ENCODE data around the gene ITGA8. TPM values are rescaled to one million over a fixed set of nuclear protein-coding genes. Genes with fewer than 3 reads are reported as not detected.
"Not testable (repeated sequence)": the region's sequence is repeated elsewhere in the genome, so short reads cannot be mapped to it uniquely, and the experiment has no call there.

Gene ITGA8
- total RNA-seq, result 10 to 100 TPM in 2 of 4 donors, 1 to 10 TPM in 2; 9.4 to 64.8 (median 28.1) TPM

DNA sequence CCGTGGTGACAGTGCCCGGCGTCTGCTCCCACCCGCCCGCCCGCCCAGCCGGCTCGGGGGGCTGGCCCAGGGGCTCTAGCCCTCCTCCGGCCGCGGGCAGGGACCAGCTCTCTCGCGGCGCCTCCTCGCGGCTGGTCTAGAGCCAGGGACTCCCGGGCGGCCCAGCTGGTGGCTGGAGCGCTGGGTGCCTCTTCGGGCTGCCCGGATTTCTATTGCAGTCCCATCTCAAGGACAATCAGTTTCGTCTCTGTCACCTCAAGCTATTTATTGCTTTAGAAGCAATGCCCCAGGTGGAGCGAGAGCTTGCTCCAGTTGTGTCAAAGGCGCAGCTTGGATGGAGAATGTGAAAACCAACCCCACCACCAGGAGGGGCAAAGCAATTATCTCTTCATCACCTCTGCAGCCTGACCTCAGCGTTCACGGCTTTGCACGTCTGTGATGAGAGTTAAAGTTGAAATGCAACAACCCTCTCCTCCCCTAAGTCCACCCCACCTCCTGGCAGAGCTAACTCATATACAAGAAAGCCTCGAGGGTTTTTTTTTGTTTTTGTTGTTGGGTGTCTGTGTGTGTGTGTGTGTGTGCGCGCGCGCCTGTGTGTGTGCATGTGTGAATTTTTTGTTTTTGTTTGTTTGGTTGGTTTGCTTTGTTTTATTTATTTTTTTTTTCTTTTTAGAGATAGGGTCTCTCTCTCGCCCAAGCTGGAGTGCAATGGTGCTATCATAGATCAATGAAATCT, at the start of gene ITGA8:
ITGA8 (minus strand) TSS at position 24 of the 736 bp plus-strand sequence. CDS start 151 bp downstream, outside the sequence.
- TF ChIP-seq POLR2A (IDR thresholded peaks at IDR 0.05), result no peak
- TF ChIP-seq, protein P1, sequence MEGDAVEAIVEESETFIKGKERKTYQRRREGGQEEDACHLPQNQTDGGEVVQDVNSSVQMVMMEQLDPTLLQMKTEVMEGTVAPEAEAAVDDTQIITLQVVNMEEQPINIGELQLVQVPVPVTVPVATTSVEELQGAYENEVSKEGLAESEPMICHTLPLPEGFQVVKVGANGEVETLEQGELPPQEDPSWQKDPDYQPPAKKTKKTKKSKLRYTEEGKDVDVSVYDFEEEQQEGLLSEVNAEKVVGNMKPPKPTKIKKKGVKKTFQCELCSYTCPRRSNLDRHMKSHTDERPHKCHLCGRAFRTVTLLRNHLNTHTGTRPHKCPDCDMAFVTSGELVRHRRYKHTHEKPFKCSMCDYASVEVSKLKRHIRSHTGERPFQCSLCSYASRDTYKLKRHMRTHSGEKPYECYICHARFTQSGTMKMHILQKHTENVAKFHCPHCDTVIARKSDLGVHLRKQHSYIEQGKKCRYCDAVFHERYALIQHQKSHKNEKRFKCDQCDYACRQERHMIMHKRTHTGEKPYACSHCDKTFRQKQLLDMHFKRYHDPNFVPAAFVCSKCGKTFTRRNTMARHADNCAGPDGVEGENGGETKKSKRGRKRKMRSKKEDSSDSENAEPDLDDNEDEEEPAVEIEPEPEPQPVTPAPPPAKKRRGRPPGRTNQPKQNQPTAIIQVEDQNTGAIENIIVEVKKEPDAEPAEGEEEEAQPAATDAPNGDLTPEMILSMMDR (IDR thresholded peaks at IDR 0.05), result peak; percentile 38 to 48 (median 44)
- Histone ChIP-seq H3K4me1 (no peaks in the 10 kb centered on the region), H3K9me3 (no peaks in the 10 kb centered on the region), H3K36me3 (no peaks in the 10 kb centered on the region), H3K4me3 (peak within 1 kb of the TSS; percentile 36 to 46), H3K27ac (peak within 1 kb of the TSS; percentile 49 to 73), H3K27me3 (no peaks in the 10 kb centered on the region)
- DNase-seq, result peak; percentile 34 to 51
- intact Hi-C loops (cut with DNase I; ENCODE audit: low total_unique reads), result no loop called here

DNA sequence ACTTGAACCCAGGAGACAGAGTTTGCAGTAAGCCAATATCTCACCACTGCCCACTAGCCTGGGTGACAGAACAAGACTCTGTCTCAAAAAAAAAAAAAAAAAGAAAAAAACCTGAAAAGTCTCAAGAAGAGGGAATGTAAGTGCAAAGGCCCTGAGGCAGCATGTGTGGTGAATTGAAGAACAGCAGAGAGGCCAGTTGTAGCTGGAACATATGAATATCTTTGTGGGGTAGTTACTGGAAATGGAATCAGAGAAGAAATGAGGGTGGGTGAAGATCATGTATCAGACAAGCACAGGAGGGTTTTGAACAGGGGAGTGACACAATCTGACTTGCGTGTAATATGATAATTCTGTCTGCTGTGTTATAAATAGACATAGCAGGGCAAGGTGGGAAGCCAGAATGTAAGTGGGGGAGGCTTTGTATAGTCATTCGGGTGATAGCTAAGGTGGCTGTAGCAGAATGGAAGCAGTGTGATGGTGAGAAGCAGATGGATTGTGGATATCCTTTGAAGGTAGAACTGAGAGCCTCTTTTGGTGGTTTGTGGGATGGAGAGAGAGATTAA, 45.3 kb upstream of the ITGA8 start:
- H3K9me3 ChIP-seq, result no peaks in the 10 kb centered on the region
- H3K4me1 ChIP-seq, result no peaks in the 10 kb centered on the region
- TF ChIP-seq, protein P1 (IDR thresholded peaks at IDR 0.05), result no peak
- no peak for TF ChIP-seq POLR2A (IDR thresholded peaks at IDR 0.05)
- H3K27ac ChIP-seq, result no peak overlapping the region
- intact Hi-C loops (cut with DNase I; ENCODE audit: low total_unique reads), result no loop called here
- no peaks in the 10 kb centered on the region for H3K27me3 ChIP-seq
- no peak for DNase-seq
- no peaks in the 10 kb centered on the region for H3K36me3 ChIP-seq
- no peak overlapping the region for H3K4me3 ChIP-seq

- Histone ChIP-seq H3K36me3 (no peaks in the 10 kb centered on the region), H3K4me1 (no peaks in the 10 kb centered on the region), H3K27ac (no peak overlapping the region), H3K9me3 (no peaks in the 10 kb centered on the region), H3K4me3 (no peak overlapping the region), H3K27me3 (no peaks in the 10 kb centered on the region)
- TF ChIP-seq POLR2A (IDR thresholded peaks at IDR 0.05), result no peak
- TF ChIP-seq, protein P1 (IDR thresholded peaks at IDR 0.05), result no peak
- intact Hi-C loops (cut with DNase I; ENCODE audit: low total_unique reads), result no loop called here
- no peak for DNase-seq
These were observed 43.3 kb upstream of the ITGA8 start for GRCh38 chr10:15763006-15763405.

DNA sequence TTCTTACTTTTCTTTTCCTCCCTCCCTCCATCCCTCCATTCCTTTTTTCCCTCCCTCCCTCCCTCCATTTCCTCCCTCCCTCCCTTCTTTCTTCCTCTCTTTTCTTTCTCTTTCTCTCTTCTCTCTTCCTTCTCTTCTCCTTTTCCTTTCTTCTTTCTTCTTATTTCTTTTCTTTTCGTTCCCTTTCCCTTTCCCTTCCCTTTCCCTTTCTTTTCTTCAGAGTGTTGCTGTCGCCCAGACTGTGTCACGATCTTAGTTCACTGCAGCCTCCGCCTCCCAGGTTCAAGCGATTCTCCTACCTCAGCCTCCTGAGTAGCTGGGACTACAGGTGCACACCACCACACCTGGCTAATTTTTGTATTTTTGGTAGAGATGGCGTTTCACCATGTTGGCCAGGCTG, 42.5 kb upstream of the ITGA8 start:
- H3K4me3 ChIP-seq; intact Hi-C loops (cut with DNase I; ENCODE audit: low total_unique reads); H3K27ac ChIP-seq; DNase-seq; H3K4me1 ChIP-seq; H3K27me3 ChIP-seq; H3K9me3 ChIP-seq; H3K36me3 ChIP-seq: not testable (repeated sequence)

DNA sequence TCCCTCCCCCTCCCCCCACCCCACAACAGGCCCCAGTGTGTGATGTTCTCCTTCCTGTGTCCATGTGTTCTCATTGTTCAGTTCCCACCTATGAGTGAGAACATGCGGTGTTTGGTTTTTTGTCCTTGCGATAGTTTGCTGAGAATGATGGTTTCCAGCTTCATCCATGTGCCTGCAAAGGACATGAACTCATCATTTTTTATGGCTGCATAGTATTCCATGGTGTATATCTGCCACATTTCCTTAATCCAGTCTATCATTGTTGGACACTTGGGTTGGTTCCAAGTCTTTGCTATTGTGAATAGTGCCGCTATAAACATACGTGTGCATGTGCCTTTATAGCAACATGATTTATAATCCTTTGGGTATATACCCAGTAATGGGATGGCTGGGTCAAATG, 41.5 kb upstream of the ITGA8 start:
- H3K27me3 ChIP-seq; intact Hi-C loops (cut with DNase I; ENCODE audit: low total_unique reads); H3K9me3 ChIP-seq; H3K36me3 ChIP-seq; H3K4me1 ChIP-seq; H3K27ac ChIP-seq; H3K4me3 ChIP-seq; DNase-seq: not testable (repeated sequence)

DNA sequence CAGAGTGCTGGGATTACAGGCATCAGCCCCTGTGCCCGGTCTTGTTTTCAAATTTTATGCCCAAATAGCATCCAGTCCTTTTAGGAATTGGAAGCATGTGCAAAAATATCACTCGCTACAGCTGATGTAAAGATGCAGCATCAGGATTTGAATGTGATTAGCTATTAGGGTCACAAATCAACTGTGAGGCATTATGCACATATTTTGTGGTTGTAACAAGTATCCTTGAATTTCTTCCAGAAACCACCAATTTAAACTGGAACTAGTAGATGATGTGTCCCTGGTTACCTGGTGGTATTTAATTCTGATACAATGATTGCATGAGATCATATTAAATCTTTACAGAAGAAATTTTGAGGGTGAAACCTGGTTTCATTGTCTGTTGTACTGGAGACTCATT, 41.0 kb upstream of the ITGA8 start:
- no peak for TF ChIP-seq POLR2A (IDR thresholded peaks at IDR 0.05)
- TF ChIP-seq, protein P1 (IDR thresholded peaks at IDR 0.05), result no peak
- H3K4me1 ChIP-seq, result no peaks in the 10 kb centered on the region
- no peaks in the 10 kb centered on the region for H3K27me3 ChIP-seq
- no peaks in the 10 kb centered on the region for H3K36me3 ChIP-seq
- intact Hi-C loops (cut with DNase I; ENCODE audit: low total_unique reads), result no loop called here
- H3K4me3 ChIP-seq, result no peak overlapping the region
- no peak for DNase-seq
- no peak overlapping the region for H3K27ac ChIP-seq
- no peaks in the 10 kb centered on the region for H3K9me3 ChIP-seq
